Bronchial epithelial cell (primary cell): ENCODE data around the gene ZNF598. TPM values are rescaled to one million over a fixed set of nuclear protein-coding genes. Genes with fewer than 3 reads are reported as not detected.

Experiments
- DNase-seq: peaks from one replicate; pipeline ENCODE4 v3.0.0-alpha.2; 2010; ENCODE audit warnings: low read depth
- FAIRE-seq: peaks from 2 replicates; lab custom pipeline; 2011; peaks lifted over from hg19 to GRCh38; lab: Jason Lieb, UNC
- H3K27me3 ChIP-seq: 2 replicates; pipeline ENCODE4 v1.5.1; 2011; ENCODE audit warnings: low read length; ENCODE audit not compliant: control insufficient read depth, insufficient read depth
- H3K36me3 ChIP-seq: 2 replicates; pipeline ENCODE4 v1.5.1; 2011; ENCODE audit warnings: low read length; ENCODE audit not compliant: control insufficient read depth, insufficient read depth
- H3K4me3 ChIP-seq: 2 replicates; pipeline ENCODE4 v1.5.1; 2011; ENCODE audit warnings: mild to moderate bottlenecking, low read depth, low read length, control low read depth
- total RNA-seq: library from RNA; depleted of rRNA; stranded (reverse); fragments of >200 nt; gene quantifications from 2 replicates; pipeline ENCODE4 v1.2.1, GENCODE V29; 2014
- TF ChIP-seq, protein P1 (sequence below): IDR thresholded peaks from 2 replicates; pipeline ENCODE4 v1.5.1; 2011; ENCODE audit warnings: mild to moderate bottlenecking, moderate library complexity, low read length, control low read depth, inconsistent platforms; ENCODE audit not compliant: insufficient read depth, severe bottlenecking

Gene ZNF598
- total RNA-seq, 1 donor from 2014 or later, result 26.3 TPM

DNA sequence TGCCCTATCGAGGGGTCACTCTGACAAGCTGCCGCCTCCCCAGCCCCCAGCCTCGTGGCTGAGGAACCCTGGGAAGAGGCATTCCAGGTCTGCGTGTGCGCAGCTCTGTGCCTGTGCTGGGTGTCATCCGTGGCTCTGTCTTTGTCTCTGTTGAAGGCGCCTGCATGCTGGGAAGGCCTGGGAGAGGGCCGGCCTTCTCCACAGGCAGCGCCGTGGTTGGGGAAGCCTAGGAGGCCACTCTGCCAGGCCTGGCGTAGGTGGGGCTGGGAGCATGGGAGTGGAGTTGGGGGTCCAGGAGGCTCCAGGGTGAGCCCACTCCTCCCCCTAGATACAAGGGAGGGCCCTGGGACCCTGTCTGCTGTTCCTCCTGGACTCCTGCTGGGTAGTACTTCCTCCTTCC, 20.4 kb upstream of the ZNF598 start:
- FAIRE-seq, result no peak
- Histone ChIP-seq H3K4me3 (no peak overlapping the region), H3K36me3 (no peaks in the 10 kb centered on the region), H3K27me3 (no peaks in the 10 kb centered on the region)
- TF ChIP-seq, protein P1, sequence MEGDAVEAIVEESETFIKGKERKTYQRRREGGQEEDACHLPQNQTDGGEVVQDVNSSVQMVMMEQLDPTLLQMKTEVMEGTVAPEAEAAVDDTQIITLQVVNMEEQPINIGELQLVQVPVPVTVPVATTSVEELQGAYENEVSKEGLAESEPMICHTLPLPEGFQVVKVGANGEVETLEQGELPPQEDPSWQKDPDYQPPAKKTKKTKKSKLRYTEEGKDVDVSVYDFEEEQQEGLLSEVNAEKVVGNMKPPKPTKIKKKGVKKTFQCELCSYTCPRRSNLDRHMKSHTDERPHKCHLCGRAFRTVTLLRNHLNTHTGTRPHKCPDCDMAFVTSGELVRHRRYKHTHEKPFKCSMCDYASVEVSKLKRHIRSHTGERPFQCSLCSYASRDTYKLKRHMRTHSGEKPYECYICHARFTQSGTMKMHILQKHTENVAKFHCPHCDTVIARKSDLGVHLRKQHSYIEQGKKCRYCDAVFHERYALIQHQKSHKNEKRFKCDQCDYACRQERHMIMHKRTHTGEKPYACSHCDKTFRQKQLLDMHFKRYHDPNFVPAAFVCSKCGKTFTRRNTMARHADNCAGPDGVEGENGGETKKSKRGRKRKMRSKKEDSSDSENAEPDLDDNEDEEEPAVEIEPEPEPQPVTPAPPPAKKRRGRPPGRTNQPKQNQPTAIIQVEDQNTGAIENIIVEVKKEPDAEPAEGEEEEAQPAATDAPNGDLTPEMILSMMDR, result no peak
- no peak for DNase-seq

DNA sequence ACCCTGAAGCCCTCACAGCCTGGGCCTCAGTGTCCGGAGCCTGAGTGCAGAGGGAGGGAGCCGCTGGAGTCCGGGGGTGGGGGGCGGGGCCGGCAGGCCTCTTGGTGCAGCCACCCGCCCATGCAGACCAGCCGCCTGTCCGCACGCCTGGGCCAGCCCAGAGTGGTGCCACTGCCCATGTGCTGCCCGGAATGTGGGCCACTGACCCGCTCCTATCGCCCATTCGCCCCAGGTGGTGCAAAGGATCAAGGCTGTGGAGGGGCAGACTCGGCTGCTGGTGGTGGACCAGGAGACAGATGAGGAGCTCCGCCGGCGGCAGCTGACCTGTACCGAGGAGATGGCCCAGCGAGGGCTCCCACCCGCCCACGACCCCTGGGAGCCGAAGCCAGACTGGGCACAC, 19.7 kb upstream of the ZNF598 start:
- TF ChIP-seq, protein P1, result no peak
- no peaks in the 10 kb centered on the region for H3K36me3 ChIP-seq
- FAIRE-seq, result no peak
- H3K4me3 ChIP-seq, result no peak overlapping the region
- DNase-seq, result no peak
- H3K27me3 ChIP-seq, result no peaks in the 10 kb centered on the region

DNA sequence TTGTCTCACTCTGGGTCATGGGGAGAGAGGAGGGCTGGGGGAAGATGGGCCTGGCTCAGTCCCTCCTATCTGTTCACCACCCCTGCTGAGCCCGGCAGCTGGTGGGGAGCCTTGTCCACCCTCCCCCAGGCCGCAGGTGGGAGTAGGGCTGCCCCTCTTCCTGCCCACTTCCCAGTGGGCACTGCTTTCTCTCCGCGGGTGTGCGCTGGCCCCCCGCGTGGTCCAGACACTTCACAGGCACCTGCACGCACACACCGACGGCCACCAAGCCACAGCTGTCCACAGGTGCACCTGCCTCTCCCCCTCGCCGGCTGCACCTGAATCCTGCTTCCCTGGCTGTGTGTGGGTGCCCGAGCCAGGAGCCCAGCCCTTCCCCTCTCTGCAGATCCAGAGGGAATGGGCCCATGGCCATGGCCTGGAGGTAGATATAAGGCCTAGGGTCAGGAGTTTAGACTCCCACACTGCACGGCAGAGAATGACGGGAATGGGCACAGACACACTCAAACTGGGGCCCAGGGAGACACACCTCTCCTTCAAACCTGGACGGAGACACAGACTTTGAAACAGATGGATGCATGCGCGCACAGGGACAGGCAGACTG, 19.1 kb upstream of the ZNF598 start:
- TF ChIP-seq, protein P1, result no peak
- H3K4me3 ChIP-seq, result no peak overlapping the region
- no peak for FAIRE-seq
- no peaks in the 10 kb centered on the region for H3K36me3 ChIP-seq
- no peaks in the 10 kb centered on the region for H3K27me3 ChIP-seq
- no peak for DNase-seq

DNA sequence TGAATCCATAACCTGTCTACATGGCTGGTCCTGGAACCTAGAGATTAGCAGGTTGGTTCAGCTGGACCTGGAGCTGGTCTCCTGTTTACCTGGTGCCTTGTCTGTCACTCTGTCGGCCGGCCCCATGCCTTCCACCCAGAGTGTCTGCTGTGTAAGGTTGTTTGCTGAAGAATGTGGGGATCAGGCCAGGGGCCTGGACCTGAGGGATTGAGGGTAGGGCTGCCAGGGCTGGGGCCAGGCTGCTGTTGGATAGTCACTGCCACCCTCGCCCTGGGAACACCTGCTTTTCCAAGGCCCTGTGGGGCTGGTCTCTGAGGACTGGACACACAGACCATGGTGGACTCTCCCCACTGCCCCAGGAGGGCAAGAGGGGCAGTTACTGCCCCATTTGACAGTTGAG, 18.5 kb upstream of the ZNF598 start:
- TF ChIP-seq, protein P1, result no peak
- DNase-seq (no peak), FAIRE-seq (no peak)
- H3K4me3 ChIP-seq, result no peak overlapping the region
- H3K27me3 ChIP-seq, result no peaks in the 10 kb centered on the region
- H3K36me3 ChIP-seq, result no peaks in the 10 kb centered on the region

DNA sequence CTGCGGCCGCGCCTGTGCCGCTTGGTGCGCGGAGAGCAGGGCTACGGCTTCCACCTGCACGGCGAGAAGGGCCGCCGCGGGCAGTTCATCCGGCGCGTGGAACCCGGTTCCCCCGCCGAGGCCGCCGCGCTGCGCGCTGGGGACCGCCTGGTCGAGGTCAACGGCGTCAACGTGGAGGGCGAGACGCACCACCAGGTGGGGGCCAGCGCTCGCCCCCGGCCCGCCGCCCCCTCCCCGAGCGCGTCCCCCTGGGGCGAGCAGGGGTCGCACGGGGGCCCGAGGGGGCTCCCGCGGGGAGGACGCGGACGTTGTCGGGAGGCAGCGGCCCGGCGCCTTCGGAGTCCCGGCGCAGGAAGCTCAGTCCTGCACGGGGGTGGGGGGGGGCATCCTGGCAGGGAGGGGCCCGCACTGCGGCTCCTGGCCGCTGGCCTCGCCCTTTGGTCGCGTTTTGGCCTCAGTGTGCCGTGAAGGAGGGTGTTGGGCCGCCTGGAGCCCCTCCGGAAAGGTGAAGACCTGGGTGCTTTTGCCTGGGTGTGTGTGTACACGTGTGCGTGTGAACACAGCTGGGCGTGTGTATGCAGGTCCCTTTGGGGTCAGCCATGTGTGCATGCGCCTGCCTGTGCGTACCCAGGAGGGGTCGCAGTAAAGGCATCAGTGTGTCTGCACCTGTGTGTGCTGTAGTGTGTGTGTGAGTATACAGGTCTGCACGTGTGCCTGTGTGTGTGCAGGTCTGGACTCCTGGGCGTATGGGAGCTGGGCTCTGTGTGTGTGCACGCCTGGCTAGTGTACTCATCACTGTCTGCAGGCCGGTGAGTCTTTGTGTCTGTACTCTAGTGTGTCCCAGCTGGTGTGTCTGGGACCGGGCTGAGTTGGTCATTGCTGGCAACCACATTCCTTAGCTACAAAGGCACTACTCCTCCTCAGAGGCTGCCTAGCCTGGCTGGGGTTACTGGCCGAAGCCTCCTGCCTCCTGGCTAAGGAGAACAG, 17.7 kb upstream of the ZNF598 start:
- FAIRE-seq (peak; percentile 82), DNase-seq (peak; percentile 33)
- TF ChIP-seq, protein P1, result no peak
- Histone ChIP-seq H3K4me3 (peak overlapping the region; percentile 31), H3K27me3 (no peaks in the 10 kb centered on the region), H3K36me3 (no peaks in the 10 kb centered on the region)
